HepG2 (cell line): ENCODE results near the gene DNASE2B.

ENCODE experiments used
- CTCF ChIP-seq: sonication (generic); formaldehyde crosslinking; IDR thresholded peaks from 2 replicates; pipeline ENCODE4 v1.5.0; 2020; ENCODE audit warnings: mild to moderate bottlenecking, missing genetic modification reagents, moderate library complexity
- HOXA9 ChIP-seq: sonication (generic); formaldehyde crosslinking; IDR thresholded peaks from 2 replicates; pipeline ENCODE4 v1.8.1; 2022; ENCODE audit warnings: missing genetic modification reagents, mild to moderate bottlenecking, moderate library complexity, borderline replicate concordance
- KAT7 ChIP-seq: IDR thresholded peaks from 2 replicates; pipeline ENCODE4 v1.6.1; 2018; ENCODE audit warnings: borderline replicate concordance, missing compliant biosample characterization
- POLR2A ChIP-seq, 2 experiments: IDR thresholded peaks; 2 replicates each; pipeline ENCODE4 v1.6.1; 2011; ENCODE audit warnings: low read depth in 2 of 2, low read length in 2 of 2, mild to moderate bottlenecking in 1 of 2, moderate library complexity in 1 of 2; ENCODE audit not compliant: insufficient read depth in 1 of 2
- PRDM15 ChIP-seq: sonication (generic); formaldehyde crosslinking; IDR thresholded peaks from 2 replicates; pipeline ENCODE4 v1.4.0; 2020; ENCODE audit warnings: missing genetic modification reagents
- RELA ChIP-seq: sonication (generic); formaldehyde crosslinking; IDR thresholded peaks from 2 replicates; pipeline ENCODE4 v1.4.0; 2020; ENCODE audit warnings: missing genetic modification reagents
- RFX3 ChIP-seq: IDR thresholded peaks from 2 replicates; pipeline ENCODE4 v1.6.1; 2016; ENCODE audit warnings: missing biosample characterization, missing genetic modification reagents
- SKIL ChIP-seq: sonication (generic); formaldehyde crosslinking; IDR thresholded peaks from 2 replicates; pipeline ENCODE4 v1.8.0; 2022; ENCODE audit warnings: missing genetic modification reagents, mild to moderate bottlenecking, moderate library complexity, borderline replicate concordance
- TAF1 ChIP-seq: sonication (generic); formaldehyde crosslinking; IDR thresholded peaks from 2 replicates; pipeline ENCODE4 v1.4.0; 2020; ENCODE audit warnings: missing genetic modification reagents
- ZNF512 ChIP-seq: sonication (generic); formaldehyde crosslinking; IDR thresholded peaks from 2 replicates; pipeline ENCODE4 v1.4.0; 2020; ENCODE audit warnings: mild to moderate bottlenecking, missing genetic modification reagents
- TF ChIP-seq, protein P1 (sequence below), 2 experiments: sonication (generic) in 1 of 2; formaldehyde crosslinking in 1 of 2; IDR thresholded peaks; 2 replicates each; pipeline versions ENCODE4 v1.5.1 to v1.6.1; 2011 to 2020; ENCODE audit warnings: borderline replicate concordance in 1 of 2, low read depth in 1 of 2, low read length in 1 of 2, mild to moderate bottlenecking in 1 of 2, missing genetic modification reagents in 1 of 2, moderate library complexity in 1 of 2
- TF ChIP-seq, protein P2 (sequence below): IDR thresholded peaks from 2 replicates; pipeline ENCODE4 v1.6.1; 2016

- TF ChIP-seq TAF1 (CRISPR knock-in tag), result no peak
- no peak for TF ChIP-seq PRDM15
- TF ChIP-seq, protein P1, sequence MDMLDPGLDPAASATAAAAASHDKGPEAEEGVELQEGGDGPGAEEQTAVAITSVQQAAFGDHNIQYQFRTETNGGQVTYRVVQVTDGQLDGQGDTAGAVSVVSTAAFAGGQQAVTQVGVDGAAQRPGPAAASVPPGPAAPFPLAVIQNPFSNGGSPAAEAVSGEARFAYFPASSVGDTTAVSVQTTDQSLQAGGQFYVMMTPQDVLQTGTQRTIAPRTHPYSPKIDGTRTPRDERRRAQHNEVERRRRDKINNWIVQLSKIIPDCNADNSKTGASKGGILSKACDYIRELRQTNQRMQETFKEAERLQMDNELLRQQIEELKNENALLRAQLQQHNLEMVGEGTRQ (IDR thresholded peaks at IDR 0.05; ENCODE audit: low read depth, low read length), result no peak
- TF ChIP-seq, protein P1 (CRISPR knock-in tag; IDR thresholded peaks at IDR 0.05; ENCODE audit: borderline replicate concordance), result no peak
- TF ChIP-seq RELA (CRISPR knock-in tag), result no peak
- TF ChIP-seq CTCF, result no peak
- no peak for TF ChIP-seq RFX3
- TF ChIP-seq KAT7, result no peak
- no peak for TF ChIP-seq POLR2A (IDR thresholded peaks at IDR 0.05; ENCODE audit: insufficient read depth in 1 of 2, low read depth in 2 of 2, low read length in 2 of 2)
- no peak for TF ChIP-seq SKIL (CRISPR knock-in tag)
- TF ChIP-seq, protein P2, sequence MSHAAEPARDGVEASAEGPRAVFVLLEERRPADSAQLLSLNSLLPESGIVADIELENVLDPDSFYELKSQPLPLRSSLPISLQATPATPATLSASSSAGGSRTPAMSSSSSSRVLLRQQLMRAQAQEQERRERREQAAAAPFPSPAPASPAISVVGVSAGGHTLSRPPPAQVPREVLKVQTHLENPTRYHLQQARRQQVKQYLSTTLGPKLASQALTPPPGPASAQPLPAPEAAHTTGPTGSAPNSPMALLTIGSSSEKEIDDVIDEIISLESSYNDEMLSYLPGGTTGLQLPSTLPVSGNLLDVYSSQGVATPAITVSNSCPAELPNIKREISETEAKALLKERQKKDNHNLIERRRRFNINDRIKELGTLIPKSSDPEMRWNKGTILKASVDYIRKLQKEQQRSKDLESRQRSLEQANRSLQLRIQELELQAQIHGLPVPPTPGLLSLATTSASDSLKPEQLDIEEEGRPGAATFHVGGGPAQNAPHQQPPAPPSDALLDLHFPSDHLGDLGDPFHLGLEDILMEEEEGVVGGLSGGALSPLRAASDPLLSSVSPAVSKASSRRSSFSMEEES, result no peak
- TF ChIP-seq HOXA9 (CRISPR knock-in tag), result no peak
- no peak for TF ChIP-seq ZNF512 (CRISPR knock-in tag)
These were observed 30.0 kb downstream of the DNASE2B start for GRCh38 chr1:84428235-84428634.
